B cell (primary cell): Measurements from ENCODE around the gene GGT5. TPM values are rescaled to one million over a fixed set of nuclear protein-coding genes. Genes with fewer than 3 reads are reported as not detected.

Source experiments
- ATAC-seq: fragments of 200-7000 bp; cut with Tn5 transposase; one replicate; pipeline ENCODE4 v1.10.0; 2021; ENCODE audit warnings: low read depth, mild to moderate bottlenecking, moderate number of reproducible peaks, moderate library complexity
- CTCF ChIA-PET: fragments of 350-600 bp; sonication (Branson Sonifier 250); formaldehyde crosslinking; loops from one replicate; lab custom pipeline; 2021; ENCODE audit warnings: antibody characterized with exemption, inconsistent platforms; lab: Charles Lee
- POLR2A ChIA-PET: fragments of 350-600 bp; sonication (Branson Sonifier 250); formaldehyde crosslinking; loops from one replicate; lab custom pipeline; 2021; ENCODE audit warnings: antibody characterized with exemption; lab: Charles Lee
- DNase-seq: peaks from one replicate; pipeline ENCODE4 v3.0.0; 2013
- H2AFZ ChIP-seq: 2 replicates; pipeline ENCODE4 v1.6.1; 2012; ENCODE audit warnings: mild to moderate bottlenecking, low read depth, low read length; ENCODE audit not compliant: insufficient read depth, poor library complexity, severe bottlenecking
- H3K27ac ChIP-seq, 2 donors: 1 replicate in 1 of 2; 2 replicates in 1 of 2; pipeline ENCODE4 v1.5.1; 2012 to 2013; ENCODE audit warnings: low read length in 2 of 2, mild to moderate bottlenecking in 2 of 2, moderate library complexity in 1 of 2
- H3K27me3 ChIP-seq, 4 experiments: fragments of 200-600 bp in 1 of 4; sonication (generic) in 1 of 4; replicated peaks in 1 of 4; 1 replicate in 2 of 4; 2 replicates in 2 of 4; pipeline versions ENCODE4 v1.6.1 to v1.7.0; 2013 to 2016; ENCODE audit warnings: low read length in 3 of 4, mild to moderate bottlenecking in 2 of 4, mixed read lengths in 1 of 4, moderate library complexity in 1 of 4; ENCODE audit not compliant: insufficient read depth in 4 of 4, control insufficient read depth in 3 of 4; ENCODE audit errors: control extremely low read depth in 1 of 4
- H3K36me3 ChIP-seq, 2 experiments: replicated peaks in 1 of 2; 1 replicate in 1 of 2; 2 replicates in 1 of 2; pipeline versions ENCODE4 v1.6.1 to v1.7.1; 2013; ENCODE audit warnings: low read length in 1 of 2; ENCODE audit not compliant: insufficient read depth in 2 of 2, control insufficient read depth in 1 of 2; ENCODE audit errors: control extremely low read depth in 1 of 2, extremely low read depth in 1 of 2
- H3K4me1 ChIP-seq, 2 donors: fragments of 200-600 bp in 1 of 2; sonication (generic) in 1 of 2; 1 replicate in 1 of 2; 2 replicates in 1 of 2; pipeline versions ENCODE4 v1.5.1 to v1.6.1; 2013 to 2017; ENCODE audit warnings: low read length in 2 of 2; ENCODE audit not compliant: control insufficient read depth in 2 of 2, insufficient read depth in 2 of 2
- H3K4me2 ChIP-seq: replicated peaks from 2 replicates; pipeline ENCODE3; 2012; ENCODE audit warnings: mild to moderate bottlenecking, low read depth, low read length; ENCODE audit not compliant: poor library complexity, severe bottlenecking
- H3K4me3 ChIP-seq, 5 experiments: fragments of 200-600 bp in 1 of 5; sonication (generic) in 1 of 5; 1 replicate in 3 of 5; 2 replicates in 2 of 5; pipeline versions ENCODE4 v1.5.1 to v1.7.0; 2011 to 2016; ENCODE audit warnings: low read length in 4 of 5, mild to moderate bottlenecking in 4 of 5, low read depth in 2 of 5, control low read depth in 1 of 5, moderate library complexity in 1 of 5; ENCODE audit not compliant: insufficient read depth in 1 of 5; ENCODE audit errors: control extremely low read depth in 1 of 5, extremely low read depth in 1 of 5
- H3K79me2 ChIP-seq: fragments of 200-600 bp; sonication (generic); one replicate; pipeline ENCODE4 v1.6.0; 2016; ENCODE audit warnings: low read length; ENCODE audit not compliant: control insufficient read depth, insufficient read depth
- H3K9ac ChIP-seq: fragments of 200-600 bp; sonication (generic); 2 replicates; pipeline ENCODE4 v1.6.1; 2017; ENCODE audit warnings: mild to moderate bottlenecking, low read length, moderate library complexity
- H3K9me3 ChIP-seq, 3 donors: one replicate each; pipeline versions ENCODE4 v1.6.1 to v1.7.1; 2013; ENCODE audit warnings: low read length in 2 of 3; ENCODE audit not compliant: control insufficient read depth in 2 of 3, insufficient read depth in 1 of 3; ENCODE audit errors: control extremely low read depth in 1 of 3
- H4K20me1 ChIP-seq: 2 replicates; pipeline ENCODE4 v1.6.0; 2012; ENCODE audit warnings: mild to moderate bottlenecking, low read length; ENCODE audit not compliant: insufficient read depth, control insufficient read depth, poor library complexity, severe bottlenecking
- H3K27ac Mint-ChIP-seq: one replicate; pipeline ENCODE4 v1.8.0; 2021; ENCODE audit warnings: mixed read lengths
- H3K27me3 Mint-ChIP-seq: one replicate; pipeline ENCODE4 v1.8.0; 2021; ENCODE audit warnings: mixed read lengths
- H3K4me1 Mint-ChIP-seq: one replicate; pipeline ENCODE4 v1.8.0; 2021; ENCODE audit warnings: mixed read lengths
- H3K4me3 Mint-ChIP-seq: one replicate; pipeline ENCODE4 v1.8.0; 2021; ENCODE audit warnings: mixed read lengths
- H3K9me3 Mint-ChIP-seq: one replicate; pipeline ENCODE4 v1.8.0; 2022; ENCODE audit warnings: mixed read lengths; ENCODE audit not compliant: insufficient read depth
- CTCF ChIP-seq: fragments of 200-600 bp; IDR thresholded peaks from one replicate; pipeline ENCODE4 v1.8.0; 2022; ENCODE audit warnings: antibody characterized with exemption, mild to moderate bottlenecking
- EZH2 ChIP-seq: IDR thresholded peaks from 2 replicates; pipeline ENCODE4 v1.6.1; 2012; ENCODE audit warnings: borderline replicate concordance, low read depth, mild to moderate bottlenecking, moderate library complexity, low read length; ENCODE audit not compliant: insufficient read depth, poor library complexity, severe bottlenecking
- whole genome bisulfite sequencing: methylation state at CpG from one replicate; pipeline ENCODE4 v1.1.5; 2013; ENCODE audit warnings: missing lambda C conversion rate; ENCODE audit not compliant: insufficient coverage; 5-methylcytosine and 5-hydroxymethylcytosine counted together
- intact Hi-C: fragments of 100-400 bp; cut with micrococcal nuclease; formaldehyde crosslinking; loops from one replicate; pipeline ENCODE4 v1.10.0; 2022
- polyA plus RNA-seq: library from polyadenylated mRNA; depleted of rRNA; stranded (reverse); fragments of >200 nt; gene quantifications from 2 replicates; pipeline ENCODE4 v1.2.3, GENCODE V29; 2012
- total RNA-seq, 2 donors: library from RNA; stranded (reverse); fragments of 120-200 nt in 1 of 2; gene quantifications; 1 replicate in 1 of 2; 2 replicates in 1 of 2; pipeline versions ENCODE4 v1.2.3 to v1.2.4, GENCODE V29; 2013 to 2022

The GGT5 gene
- total and polyA plus RNA-seq, 2 donors (not counting 1 experiment from before 2014, with no cell fraction given): not detected

- 92% methylated on average over 14 of the region's 17 CpGs for WGBS
- Histone ChIP-seq H3K9me3 (no peaks in the 10 kb centered on the region), H3K4me3 (no peak overlapping the region), H3K27me3 (no peaks in the 10 kb centered on the region), H3K4me2 (no peak overlapping the region), H3K27ac (no peak overlapping the region), H4K20me1 (no peaks in the 10 kb centered on the region), H3K36me3 (no peaks in the 10 kb centered on the region), H3K4me1 (peaks cover 0 to 10% of the 10 kb centered on the region in 2 donors), H2AFZ (no peak overlapping the region), H3K9ac (no peak overlapping the region), H3K79me2 (no peaks in the 10 kb centered on the region)
- H3K4me1 Mint-ChIP-seq: peaks cover 1% of the 10 kb centered on the region
- CTCF ChIA-PET: interaction anchor here (0.5 to 2.3 kb wide), 2 partner anchors 59 to 176 kb away, joined by 3 to 7 read pairs; no protein-coding TSS in a partner anchor
- POLR2A ChIA-PET: no interaction called here
- no peaks in the 10 kb centered on the region for H3K27me3 Mint-ChIP-seq
- H3K4me3 Mint-ChIP-seq: no peak overlapping the region
- DNase-seq: no peak
- intact Hi-C loops: loop anchor here (10.0 kb wide), 1 partner anchor 56 kb away; the partner anchor contains the start of gene GGT5
- no peaks in the 10 kb centered on the region for H3K9me3 Mint-ChIP-seq
- TF ChIP-seq EZH2: no peak
- TF ChIP-seq CTCF: no peak
- no peak for ATAC-seq
- no peak overlapping the region for H3K27ac Mint-ChIP-seq
Measured at GRCh38 chr22:24188705-24189248, 56.1 kb downstream of the GGT5 start.
